GM19395 (cell line): ENCODE results near the gene GAB2.

Source experiments
- ATAC-seq: cut with Tn5 transposase; IDR thresholded peaks from one replicate; pipeline ENCODE4 v1.9.1; 2021; ENCODE audit warnings: mild to moderate bottlenecking, moderate library complexity; ENCODE audit not compliant: unreplicated experiment

Gene GAB2

GRCh38 chr11:78212586-78213371 is 204.8 kb downstream of the GAB2 start:
- no peak for ATAC-seq

- no peak for ATAC-seq
These were observed 206.1 kb downstream of the GAB2 start for GRCh38 chr11:78211565-78211964.

GRCh38 chr11:78210000-78210608 is 207.5 kb downstream of the GAB2 start:
- ATAC-seq, result no peak

- ATAC-seq, result no peak
These were observed 208.1 kb downstream of the GAB2 start for GRCh38 chr11:78209478-78209877.

GRCh38 chr11:78208257-78209165 is 209.1 kb downstream of the GAB2 start:
- ATAC-seq, result no peak

- no peak for ATAC-seq
These were observed 209.9 kb downstream of the GAB2 start for GRCh38 chr11:78207532-78208256.

- no peak for ATAC-seq
These were observed 211.9 kb downstream of the GAB2 start for GRCh38 chr11:78205691-78206090.

- ATAC-seq, result no peak
These were observed 212.4 kb downstream of the GAB2 start for GRCh38 chr11:78205256-78205655.

- ATAC-seq, result no peak
These were observed 214.4 kb downstream of the GAB2 start for GRCh38 chr11:78203184-78203583.

GRCh38 chr11:78202733-78203167 is 214.9 kb downstream of the GAB2 start:
- no peak for ATAC-seq

GRCh38 chr11:78201096-78201818 is 216.4 kb downstream of the GAB2 start:
- no peak for ATAC-seq

- no peak for ATAC-seq
These were observed 217.1 kb downstream of the GAB2 start for GRCh38 chr11:78200553-78200952.

GRCh38 chr11:78200061-78200460 is 217.6 kb downstream of the GAB2 start:
- ATAC-seq, result no peak

- ATAC-seq, result no peak
These were observed 218.0 kb downstream of the GAB2 start for GRCh38 chr11:78199653-78200015.

GRCh38 chr11:78199015-78199652 is 218.5 kb downstream of the GAB2 start:
- ATAC-seq, result no peak

GRCh38 chr11:78197816-78198215 is 219.8 kb downstream of the GAB2 start:
- no peak for ATAC-seq

GRCh38 chr11:78196661-78197091 is 220.9 kb downstream of the GAB2 start:
- ATAC-seq, result no peak

GRCh38 chr11:78195917-78196560 is 221.6 kb downstream of the GAB2 start:
- ATAC-seq, result no peak

- ATAC-seq, result no peak
These were observed 223.1 kb downstream of the GAB2 start for GRCh38 chr11:78194490-78194889.
